Stimulated activated CD4-positive, alpha-beta T cell treated with anti-CD3 and anti-CD28 coated beads, Interleukin-1b, Interleukin-23, amount 100 ng/mL, for 48 hours (primary cell): ENCODE results near the gene MPIG6B.

ENCODE experiments used
- DNase-seq: peaks from one replicate; pipeline ENCODE4 v3.0.0-alpha.2; 2020

The MPIG6B gene, protein sequence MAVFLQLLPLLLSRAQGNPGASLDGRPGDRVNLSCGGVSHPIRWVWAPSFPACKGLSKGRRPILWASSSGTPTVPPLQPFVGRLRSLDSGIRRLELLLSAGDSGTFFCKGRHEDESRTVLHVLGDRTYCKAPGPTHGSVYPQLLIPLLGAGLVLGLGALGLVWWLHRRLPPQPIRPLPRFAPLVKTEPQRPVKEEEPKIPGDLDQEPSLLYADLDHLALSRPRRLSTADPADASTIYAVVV

DNA sequence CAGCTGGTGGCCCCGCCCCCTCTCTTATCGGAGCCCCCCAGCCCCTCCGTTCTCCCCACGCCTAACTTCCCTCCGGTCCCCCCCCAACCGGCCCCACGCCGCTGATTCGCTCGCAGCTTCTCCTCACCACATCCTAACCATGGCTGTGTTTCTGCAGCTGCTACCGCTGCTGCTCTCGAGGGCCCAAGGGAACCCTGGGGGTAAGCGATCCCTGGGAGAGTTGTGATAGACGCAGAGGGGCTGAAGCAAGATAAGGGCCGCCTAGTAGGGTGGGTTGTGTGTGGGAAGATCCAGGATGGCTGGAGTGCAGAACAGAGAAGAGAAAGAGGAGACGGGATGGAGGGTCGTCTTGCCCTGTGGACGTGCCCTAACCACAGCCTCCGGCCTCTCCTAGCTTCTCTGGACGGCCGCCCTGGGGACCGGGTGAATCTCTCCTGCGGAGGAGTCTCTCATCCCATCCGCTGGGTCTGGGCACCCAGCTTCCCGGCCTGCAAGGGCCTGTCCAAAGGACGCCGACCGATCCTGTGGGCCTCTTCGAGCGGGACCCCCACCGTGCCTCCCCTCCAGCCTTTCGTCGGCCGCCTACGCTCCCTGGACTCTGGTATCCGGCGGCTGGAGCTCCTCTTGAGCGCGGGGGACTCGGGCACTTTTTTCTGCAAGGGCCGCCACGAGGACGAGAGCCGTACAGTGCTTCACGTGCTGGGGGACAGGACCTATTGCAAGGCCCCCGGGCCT lies at the start of gene MPIG6B:
Gene MPIG6B (plus strand): TSS at position 129 of the 735 bp plus-strand sequence. CDS start 11 bp downstream, at position 140.
- DNase-seq, result no peak

DNA sequence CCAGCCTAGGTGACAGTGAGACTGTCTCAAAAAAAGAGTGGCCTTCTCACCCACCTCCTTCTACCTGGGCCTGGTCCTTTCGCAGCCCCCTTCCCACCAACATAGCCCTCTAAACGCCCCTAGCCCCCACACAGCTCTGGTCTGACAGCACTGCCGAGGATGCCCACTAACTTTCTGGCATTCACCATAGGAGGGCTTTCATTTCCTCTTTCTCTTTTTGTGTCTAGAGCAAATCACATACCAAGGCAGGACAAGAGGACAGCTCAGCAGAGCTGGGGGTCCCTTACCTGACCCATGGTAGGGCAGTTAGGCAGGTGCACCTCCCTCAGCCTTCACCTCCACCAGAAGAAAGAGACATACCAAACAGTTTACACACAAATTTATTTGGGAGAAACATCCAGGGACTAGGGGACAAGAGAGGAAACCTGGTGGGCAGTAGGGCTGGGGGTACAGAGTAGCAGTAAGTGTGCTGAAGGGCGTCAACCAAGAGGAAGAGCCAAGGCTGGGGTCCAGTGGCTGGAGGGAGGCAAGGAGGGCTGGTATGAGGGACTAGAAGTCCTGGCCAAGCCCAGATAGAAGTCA lies 46.8 kb upstream of the MPIG6B start:
- no peak for DNase-seq

DNA sequence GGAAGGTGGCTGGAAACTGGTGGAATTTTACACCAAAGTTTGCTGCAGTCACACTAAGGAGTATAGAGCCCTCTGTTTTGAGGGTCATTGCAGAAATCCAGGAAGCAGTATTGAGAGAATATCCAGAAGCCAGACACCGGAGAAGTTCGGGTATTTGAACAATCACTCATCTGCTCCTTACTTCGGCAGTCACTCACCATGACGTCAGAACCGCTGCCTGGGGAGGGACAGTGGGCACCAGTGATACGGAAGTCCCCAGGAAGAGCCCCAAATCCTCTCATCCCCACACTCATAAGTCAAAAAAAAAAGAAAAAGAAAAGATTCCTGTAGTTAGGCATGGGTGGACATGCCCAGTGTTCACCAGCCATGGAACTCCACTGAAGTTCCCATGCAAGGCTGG lies 46.3 kb upstream of the MPIG6B start:
- no peak for DNase-seq

DNA sequence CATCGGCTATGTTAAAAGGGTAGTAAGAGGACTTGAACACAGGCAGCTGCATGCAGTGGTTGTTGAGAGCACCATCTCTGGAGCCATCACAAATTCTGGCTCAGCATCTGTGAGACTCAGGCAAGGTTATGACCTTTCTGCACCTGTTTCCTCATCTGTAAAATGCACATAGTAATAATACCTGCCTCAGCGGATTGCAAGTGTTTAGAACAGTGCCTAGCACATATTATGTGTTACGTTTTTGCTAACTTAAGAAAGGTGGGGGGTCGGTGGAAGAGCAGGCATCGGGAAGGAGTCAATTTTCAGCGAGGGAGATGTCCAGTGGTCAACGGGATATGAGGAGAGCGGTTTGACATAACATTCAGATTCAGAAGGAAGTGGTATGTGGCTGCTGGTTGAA lies 45.2 kb upstream of the MPIG6B start:
- no peak for DNase-seq

DNA sequence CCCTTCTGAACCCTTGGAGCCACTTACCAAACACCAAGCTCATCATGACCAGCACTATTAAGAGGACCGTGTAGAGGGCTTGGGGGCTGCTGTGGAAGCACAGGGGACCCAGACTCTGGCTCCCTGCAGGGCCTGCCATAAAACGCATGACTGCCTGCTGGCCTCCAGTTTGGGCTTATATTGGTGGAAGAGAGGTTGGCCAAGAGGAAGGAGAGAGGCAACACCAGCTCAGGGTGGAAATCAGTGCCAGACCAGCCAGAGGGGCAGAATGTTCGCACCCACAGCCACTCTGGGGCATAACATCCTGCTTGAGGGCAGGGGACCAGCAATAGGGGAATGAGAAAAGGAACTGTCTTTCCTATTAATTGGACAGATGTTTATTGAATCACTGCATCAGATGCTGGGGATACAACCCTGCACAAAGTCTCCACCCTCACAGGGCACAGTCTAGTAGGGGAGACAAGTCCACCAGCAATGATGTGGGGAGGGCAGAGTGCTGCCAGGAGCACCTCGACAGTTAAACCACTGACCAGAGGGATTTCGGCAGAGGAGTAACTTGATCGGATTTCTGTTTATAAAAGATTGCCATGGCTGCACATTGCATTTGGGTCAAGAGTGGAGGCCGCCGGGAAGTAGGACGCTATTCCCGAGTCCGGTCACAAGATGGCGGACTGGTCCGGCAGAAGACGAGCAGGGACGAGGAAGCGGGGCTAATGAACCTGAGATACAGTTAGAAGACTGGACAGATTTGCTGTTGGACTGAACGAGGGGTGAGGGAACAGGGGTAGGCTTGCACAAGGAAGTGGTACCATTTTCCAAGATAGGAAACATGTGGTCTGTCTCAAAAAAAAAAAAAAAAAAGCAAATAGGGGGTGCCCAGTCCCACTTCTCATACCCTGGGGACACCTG lies 42.7 kb upstream of the MPIG6B start, which contains the start of gene LY6G5C:
Gene LY6G5C (minus strand): TSS at position 842 of the 909 bp plus-strand sequence. CDS start 694 bp downstream, at position 148.
- DNase-seq, result peak; percentile 65

DNA sequence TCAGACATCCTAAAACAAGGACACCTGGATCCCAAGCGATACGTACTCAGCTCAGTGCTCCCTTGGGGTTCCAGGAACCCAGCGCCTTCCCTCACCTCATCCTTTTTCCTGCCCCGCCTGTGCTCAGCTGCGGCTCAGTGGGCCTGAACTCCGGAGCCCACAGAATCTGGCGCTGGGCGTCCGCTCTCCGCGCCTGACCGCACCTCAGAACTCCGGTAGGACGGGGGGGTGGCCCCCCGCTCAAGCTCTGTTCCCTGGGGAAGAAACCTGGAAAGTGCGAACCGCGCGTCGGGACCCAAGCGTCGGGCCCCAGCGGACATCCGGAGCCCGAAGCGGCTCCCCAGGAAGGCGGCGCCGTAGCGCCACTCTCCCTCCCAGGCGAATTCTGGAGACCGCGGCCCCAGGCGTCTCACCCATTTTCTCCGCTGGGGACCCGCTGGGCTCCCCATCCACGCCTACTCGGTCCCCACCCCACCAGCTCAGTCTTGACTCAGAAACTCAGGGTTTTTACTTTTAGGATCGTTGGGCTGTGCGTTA lies 42.0 kb upstream of the MPIG6B start:
- peak; percentile 37 for DNase-seq

DNA sequence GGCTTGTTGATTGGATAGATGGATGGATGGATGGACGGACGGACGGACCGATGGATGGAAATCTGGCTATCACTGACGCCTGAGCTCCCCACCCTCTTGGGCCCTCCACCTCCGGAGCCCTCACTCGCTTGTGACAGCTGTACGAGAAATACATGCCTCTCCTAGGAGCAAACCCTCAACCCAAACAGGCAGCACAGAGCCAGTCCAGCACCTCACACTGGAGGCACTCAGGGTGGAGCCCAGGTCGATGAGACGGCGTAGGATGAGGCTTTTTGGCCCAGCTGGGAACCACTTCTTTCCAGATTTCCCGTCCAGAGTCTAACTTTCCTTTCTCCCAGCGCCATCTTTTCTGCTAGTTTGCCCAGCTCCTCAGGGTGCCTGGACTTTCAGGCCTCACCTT lies 39.6 kb upstream of the MPIG6B start:
- DNase-seq, result no peak

DNA sequence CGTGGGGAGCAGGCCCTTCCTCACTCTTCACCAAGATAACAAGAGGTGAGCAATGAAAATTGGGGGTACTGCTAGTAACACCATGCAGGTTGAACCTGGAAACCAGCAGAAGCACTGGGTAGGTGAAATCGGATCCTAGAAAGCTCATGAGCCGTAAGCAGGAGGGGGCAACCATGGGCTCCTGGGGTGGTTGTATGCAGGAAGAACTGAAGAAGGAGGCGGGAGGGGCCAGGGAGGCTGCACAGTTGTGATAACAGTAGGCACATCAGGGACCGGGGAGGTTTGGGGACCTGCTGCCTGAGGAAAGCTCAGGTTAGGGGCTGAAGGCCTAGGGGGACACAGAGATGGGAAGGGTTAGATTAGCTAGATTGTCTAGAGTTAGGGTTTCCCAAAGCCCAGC lies 36.7 kb upstream of the MPIG6B start:
- DNase-seq, result no peak

DNA sequence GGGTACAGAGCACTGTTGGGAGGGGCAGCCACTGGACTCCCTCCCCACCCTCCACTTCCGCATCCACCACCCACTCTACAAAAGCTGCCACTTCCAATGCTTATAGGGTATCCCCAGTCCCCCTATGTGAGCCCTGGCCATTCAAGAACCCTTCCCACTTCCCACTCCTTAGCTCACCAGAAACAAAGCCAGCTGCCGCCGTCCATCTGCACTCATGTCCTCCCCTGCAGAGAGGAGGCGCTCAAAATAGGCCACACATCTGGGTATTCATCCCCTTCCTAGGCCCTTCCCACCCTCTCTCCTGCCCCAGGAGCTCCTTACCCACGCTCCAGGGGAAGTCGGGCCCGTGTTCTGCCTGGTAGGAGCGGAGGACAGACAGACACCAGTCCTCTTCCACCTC lies 35.9 kb upstream of the MPIG6B start:
- DNase-seq, result no peak

DNA sequence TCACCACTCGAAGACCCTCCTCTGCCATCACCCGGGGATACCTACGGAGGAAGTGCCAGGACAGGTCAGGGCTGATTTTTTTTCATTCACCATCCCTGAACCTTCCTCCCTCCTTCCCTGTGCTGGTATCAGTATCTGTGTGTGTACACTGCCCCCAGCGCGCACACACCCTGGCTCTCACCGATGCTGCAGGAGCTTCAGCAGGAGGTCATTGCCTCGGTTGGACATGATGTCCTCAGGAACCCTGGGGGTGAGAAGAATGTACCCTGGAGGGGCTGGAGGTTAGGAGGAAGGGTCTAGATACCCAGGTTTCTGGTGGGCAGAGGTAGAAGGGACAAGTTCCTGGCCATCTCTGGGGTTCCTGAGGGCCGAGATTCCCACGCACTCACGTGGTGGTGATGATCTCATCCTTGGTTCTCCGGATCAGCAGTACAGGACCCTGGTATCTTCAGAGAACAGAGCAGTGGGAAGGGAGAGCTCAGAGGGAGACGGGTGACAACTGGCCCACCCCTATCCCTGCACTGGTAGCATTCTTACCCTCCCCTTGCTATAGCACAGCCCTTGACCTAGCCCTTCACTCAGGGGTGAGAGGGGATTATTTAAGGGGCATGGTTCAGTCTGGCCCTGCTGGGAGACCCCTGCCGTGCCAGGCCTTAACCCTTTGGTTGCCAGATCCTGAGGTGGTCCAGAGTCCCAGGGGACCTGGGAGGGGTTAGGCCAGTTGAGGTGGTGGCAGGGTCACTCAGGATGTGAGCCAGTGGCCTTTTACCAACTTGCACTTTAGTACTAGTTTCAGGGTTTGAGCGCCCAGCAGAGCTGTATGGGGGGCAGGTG lies 35.1 kb upstream of the MPIG6B start:
- DNase-seq, result no peak

DNA sequence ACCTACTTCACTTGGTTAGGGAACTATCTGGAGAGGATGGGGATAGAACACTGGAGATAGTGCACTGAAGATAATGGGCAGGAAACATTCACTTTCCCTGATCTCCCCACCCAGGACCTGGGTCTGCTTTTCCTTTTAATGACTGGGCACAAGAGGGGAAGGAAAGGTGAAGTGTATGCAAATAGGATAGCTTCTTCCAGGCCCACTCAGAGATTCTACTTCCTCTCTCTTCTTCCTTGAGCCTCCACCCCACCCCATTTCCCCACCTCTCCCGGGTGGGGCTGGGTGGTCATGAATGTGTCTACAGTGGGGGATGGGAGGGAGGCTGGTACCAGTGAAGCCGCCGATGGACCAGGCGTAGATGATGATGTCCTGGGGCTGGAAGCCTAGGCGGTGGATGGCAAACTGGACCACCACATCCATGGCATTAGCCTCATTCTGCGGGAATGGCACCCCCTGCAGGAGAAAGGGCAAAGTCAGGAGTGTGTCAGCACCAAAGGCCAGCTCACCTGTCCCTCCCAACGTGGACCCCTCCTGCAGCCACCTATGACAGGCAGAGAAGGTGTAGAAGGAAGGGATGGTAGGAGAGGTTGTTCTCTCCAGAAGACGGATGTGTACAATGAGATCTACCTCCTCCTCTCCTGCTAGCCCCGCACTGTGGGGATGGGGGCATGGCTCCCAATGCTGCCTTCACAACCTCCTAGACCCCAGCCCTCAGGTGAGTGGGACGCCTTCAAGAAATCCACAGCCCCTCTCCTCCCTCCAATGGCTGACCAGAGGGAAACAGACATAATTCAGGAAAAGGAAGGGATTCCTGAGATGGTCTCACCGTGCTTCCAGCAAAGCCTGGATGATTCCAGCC lies 33.7 kb upstream of the MPIG6B start:
- no peak for DNase-seq

DNA sequence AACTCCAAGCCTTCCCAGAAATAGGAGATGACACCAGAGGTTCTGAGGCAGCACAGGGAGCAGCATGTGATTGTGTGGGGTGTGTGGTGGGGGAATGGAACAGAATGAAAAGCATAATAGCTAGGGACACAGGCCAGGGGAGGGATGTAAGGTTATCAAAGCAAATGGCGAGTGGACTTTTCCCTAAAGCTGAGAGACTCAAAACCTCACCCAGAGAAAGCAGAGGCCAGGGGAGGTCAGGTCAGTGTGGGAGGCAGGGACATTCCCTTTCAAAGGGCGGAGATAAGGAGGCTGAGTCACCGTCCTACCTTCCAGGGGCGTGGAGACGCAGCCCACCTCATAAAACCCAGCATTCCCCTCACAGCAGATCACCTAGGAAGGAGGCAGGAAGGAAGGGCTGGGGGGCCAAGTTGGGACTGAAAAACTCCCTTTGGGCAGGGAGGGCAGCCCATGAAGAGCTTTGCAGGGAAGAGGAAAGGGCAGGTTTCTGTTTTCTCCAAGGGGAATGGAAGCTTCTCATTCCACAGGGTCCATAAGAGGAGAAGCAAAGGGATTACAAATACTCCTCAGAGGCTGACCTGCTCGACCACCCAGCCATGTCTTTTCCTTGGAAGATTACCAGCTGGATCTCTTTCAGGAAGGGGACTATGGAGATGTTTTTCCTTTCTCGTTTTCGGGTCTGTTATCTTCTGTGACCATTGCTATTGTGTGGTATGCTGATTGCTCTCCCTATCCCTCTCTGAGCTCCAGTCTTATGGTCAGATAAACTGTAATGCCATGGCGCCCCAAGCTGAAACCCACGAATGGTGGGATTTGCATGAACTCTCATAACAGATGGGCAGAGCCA lies 32.7 kb upstream of the MPIG6B start:
- DNase-seq, result no peak

DNA sequence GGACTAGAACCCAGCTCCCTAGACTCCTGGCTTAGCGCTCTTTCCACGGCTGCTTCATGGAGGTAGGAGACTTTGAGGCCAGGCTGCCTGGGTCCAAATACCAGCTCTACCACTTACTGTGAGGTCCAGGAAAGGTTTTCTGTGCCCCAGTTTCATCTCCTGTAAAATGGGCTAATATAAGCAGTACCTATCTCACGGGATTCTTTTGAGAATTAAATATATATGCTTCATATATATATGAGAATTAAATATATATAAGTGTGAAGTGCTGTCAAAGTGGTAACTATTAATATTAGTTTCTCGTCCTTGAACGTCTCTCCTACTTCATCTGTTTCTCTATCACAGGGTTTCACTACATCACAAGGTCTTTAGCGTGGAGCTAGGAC lies 32.1 kb upstream of the MPIG6B start:
- DNase-seq, result no peak

DNA sequence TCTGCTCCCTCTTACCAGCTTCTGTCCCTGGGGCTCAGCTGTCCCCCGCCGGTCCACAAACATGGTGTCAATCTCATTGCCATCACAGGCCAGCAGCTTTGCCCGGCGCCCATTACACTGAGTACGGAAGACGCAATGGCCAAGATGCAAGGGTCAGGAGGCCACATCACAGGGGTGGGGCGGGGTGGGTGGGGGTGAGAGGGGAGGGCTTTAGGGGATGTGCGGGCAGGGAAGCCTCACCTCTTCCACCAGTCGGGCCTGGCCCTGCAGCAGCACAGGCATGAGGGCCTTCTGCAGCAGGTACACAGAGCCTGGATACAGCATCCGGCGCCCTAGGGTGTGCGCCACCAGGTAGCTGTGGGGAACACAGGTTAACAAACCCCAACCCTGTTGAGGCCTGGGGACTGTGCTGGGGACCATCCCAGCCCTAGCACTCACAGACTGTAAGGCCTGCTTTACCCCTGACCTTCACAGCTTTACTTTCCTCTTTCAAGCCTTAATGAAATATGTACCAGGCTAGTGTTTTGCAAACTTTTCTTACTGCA lies 31.5 kb upstream of the MPIG6B start:
- DNase-seq, result no peak

DNA sequence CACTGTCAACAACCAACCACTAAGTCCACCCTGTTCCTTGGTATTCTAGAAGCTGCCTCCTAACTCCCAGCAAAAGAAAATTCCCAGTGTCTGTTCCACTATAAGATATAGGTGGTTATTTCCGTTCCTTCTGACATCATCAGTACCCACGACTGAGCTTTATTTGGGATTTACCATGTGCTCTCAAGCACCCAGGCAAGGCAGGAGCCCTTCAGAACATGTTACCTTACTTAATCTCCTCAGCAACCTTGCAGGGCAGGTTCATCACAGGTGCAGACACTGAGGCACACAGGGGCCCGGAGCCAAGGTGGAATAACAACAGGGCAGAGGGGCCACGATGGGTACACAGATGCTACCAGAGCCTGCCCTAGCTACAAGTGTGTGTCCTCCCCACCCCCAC lies 30.8 kb upstream of the MPIG6B start:
- no peak for DNase-seq

DNA sequence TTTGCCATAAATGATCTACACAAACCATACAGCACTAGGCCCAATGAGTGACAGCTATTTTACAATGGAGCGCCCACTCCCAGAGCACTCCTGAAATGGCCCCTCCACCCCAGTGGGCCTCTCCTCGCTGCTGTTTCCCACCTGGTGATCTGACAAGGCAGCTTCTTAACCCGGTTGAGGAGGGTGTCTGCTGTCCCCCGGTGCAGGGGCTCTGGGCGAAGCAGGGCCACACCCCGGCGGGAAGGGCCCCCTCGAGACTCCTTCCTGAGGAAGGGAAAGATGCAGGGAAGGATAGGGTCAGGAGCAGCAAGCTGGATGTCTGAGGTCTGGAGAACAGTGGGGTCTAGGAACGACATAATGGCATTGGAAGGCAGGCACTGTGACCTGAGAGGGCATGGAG lies 30.3 kb upstream of the MPIG6B start:
- DNase-seq, result no peak

DNA sequence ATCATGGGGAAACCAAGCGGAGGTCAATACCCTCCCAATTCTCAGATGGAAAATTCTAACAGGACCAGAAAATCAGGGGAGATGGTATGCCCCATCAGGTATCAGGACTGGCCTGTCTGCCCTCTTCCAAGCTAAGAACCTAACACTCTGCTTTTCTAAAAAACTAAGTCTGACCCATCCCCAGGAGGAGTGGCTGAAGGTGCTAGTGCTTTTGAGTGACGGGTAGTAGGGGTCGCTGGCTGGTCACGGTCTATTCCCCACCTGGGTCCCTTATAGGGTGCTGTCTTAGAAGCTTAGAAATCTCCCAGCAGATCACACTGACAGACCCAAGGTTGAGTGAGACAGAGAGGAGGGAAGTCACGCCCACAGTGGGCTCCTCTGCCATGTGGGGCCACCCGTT lies 29.6 kb upstream of the MPIG6B start:
- DNase-seq, result no peak

DNA sequence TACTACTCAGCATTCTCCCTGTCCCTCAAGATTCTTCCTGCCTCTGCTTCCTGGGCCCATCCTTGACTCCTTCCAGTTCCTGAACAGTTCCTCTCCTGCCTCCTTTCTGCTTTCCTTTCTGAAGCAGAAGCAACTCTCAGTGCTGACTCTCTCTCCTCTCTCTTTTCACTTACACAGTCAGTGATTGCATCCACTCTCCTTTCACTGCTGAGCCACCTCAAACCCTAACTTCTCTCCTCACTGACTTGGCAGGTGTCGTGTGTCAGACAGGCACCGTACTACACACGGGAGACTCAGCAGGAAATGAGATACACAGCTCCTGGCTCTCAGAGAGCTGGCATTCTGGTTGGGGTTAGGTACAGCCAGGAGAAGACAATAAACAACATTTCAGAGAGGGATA lies 25.6 kb upstream of the MPIG6B start:
- peak; percentile 21 for DNase-seq

DNA sequence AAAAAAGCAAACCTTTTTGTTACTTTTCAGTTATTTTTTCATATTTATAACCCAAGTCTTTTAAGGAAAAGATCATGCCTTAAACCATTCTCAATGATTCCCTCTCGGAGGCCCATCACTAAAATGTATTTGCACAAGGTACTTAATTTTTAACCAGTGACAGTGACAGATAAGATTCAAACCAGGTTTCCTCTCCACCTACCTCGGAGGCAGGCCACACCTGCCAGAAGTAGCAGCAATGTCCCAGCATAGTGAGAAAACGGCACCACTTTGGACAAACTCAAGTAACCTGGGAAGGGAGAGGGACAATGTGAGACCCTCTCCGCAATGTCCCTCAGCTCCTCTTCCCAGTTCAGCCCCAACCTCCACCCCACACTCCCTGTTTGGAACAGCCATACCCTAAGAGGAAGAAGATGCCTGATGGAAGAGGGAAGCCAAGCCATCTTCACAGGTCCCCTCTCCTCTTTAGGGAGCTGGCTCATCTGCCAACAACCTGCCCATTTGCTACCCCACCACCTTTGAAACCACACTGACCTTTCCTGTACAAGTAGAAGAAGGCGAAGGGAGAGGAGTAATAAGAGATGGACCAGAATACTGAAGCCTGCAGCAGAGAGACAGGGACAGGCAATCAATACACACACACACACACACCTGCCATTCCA lies 22.3 kb upstream of the MPIG6B start:
- DNase-seq, result no peak
